Epithelial cell of esophagus (primary cell): Measurements from ENCODE around the gene NUP205.
A peak's percentile ranks its signal among the peaks of the same experiment; 100 is the strongest.

ENCODE experiments used
- DNase-seq: peaks from one replicate; pipeline ENCODE4 v3.0.0; 2010; ENCODE audit warnings: low read depth
- H3K4me3 ChIP-seq: 2 replicates; pipeline ENCODE4 v1.5.1; 2011; ENCODE audit warnings: mild to moderate bottlenecking, low read length, control low read depth
- TF ChIP-seq, protein P1 (sequence below): IDR thresholded peaks from 2 replicates; pipeline ENCODE4 v1.5.1; 2011; ENCODE audit warnings: low read depth, mild to moderate bottlenecking, low read length, control low read depth, inconsistent platforms; ENCODE audit not compliant: insufficient read depth; ENCODE audit errors: missing control alignments

The NUP205 gene

DNA sequence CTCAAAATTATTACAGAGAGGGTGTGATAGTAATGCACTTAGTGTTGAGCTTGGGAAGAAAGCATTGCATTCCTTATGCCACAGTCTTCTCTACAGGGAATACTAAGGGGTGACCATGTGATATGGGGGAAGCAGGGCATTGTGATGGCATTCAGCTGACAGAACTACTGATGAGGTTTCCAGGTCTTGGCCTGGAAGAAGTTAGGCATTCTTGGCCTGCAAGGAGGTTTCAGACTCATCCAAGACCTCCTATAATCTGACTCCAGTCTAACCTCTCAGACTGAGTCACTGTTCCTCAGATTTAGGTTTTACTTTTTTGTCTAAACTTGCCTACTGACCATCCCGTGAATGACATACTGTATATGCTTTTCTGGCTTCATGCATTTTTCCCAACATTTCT, 112.5 kb downstream of the NUP205 start:
- H3K4me3 ChIP-seq = no peak overlapping the region
- TF ChIP-seq, protein P1, sequence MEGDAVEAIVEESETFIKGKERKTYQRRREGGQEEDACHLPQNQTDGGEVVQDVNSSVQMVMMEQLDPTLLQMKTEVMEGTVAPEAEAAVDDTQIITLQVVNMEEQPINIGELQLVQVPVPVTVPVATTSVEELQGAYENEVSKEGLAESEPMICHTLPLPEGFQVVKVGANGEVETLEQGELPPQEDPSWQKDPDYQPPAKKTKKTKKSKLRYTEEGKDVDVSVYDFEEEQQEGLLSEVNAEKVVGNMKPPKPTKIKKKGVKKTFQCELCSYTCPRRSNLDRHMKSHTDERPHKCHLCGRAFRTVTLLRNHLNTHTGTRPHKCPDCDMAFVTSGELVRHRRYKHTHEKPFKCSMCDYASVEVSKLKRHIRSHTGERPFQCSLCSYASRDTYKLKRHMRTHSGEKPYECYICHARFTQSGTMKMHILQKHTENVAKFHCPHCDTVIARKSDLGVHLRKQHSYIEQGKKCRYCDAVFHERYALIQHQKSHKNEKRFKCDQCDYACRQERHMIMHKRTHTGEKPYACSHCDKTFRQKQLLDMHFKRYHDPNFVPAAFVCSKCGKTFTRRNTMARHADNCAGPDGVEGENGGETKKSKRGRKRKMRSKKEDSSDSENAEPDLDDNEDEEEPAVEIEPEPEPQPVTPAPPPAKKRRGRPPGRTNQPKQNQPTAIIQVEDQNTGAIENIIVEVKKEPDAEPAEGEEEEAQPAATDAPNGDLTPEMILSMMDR = no peak
- peak; percentile 77 for DNase-seq

- peak; percentile 78 for DNase-seq
Observed at GRCh38 chr7:135672560-135673359, 115.0 kb downstream of the NUP205 start.

GRCh38 chr7:135673360-135673706, 115.6 kb downstream of the NUP205 start:
- TF ChIP-seq, protein P1 = no peak
- DNase-seq = peak; percentile 55
- no peak overlapping the region for H3K4me3 ChIP-seq

More at GRCh38 chr7:135672560-135673359, 115.0 kb downstream of the NUP205 start:
- H3K4me3 ChIP-seq = no peak overlapping the region
- TF ChIP-seq, protein P1 = peak; percentile 91

- TF ChIP-seq, protein P1 = no peak
- H3K4me3 ChIP-seq = no peak overlapping the region
- DNase-seq = peak; percentile 88
Observed at GRCh38 chr7:135678612-135679575, 121.2 kb downstream of the NUP205 start.

DNA sequence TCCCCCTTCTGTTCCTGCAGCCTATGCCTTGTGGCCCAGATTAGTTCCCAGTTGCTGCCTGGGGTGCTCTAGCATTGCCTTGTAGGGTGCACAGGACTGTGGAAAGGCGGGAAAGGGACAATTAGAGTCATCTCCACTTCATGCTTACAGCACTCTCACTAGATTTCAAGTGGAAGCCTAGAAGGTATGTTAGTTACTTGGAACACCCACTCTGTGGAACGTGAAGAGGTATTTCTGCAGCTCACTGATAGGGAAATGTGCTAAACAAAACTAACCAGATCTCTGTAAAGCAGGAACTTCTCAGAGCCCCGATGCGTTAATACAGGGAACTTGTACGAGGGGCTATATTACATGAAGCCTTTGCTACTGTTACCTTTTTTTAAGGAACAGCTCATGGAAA, 124.0 kb downstream of the NUP205 start:
- H3K4me3 ChIP-seq = no peak overlapping the region
- TF ChIP-seq, protein P1 = no peak
- DNase-seq = no peak

DNA sequence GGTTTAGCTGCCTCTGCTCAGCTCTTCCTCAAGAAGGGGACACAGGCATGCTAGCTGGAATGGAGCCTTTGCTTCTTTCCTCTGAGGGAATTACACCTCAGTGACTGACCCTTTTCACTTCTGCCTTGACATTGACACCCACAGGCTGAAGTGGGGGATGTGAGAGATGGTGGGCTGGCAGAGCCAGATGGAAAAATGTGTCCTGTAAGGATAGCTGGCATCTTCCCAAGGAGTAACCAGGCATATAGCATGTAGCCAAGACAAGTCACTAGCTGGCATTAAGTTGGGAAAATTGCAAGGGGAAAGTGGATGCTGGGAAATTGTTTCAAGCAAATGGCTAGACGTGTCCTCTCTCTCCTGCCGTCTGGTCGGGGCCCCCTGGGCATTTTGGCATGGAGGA, 124.5 kb downstream of the NUP205 start:
- DNase-seq = no peak
- TF ChIP-seq, protein P1 = no peak
- H3K4me3 ChIP-seq = no peak overlapping the region
